Measurements from ENCODE around the gene TLR1. TPM values are rescaled to one million over a fixed set of nuclear protein-coding genes. Genes with fewer than 3 reads are reported as not detected.

Gene TLR1
- total RNA-seq, 1 experiment from 2014 or later, result not detected

GRCh38 chr4:38846015-38846414, 41.4 kb upstream of the TLR1 start:
- H2BK12ac ChIP-seq (ENCODE audit: insufficient read length, low read depth, low read length), result no peak overlapping the region
- H2BK5ac ChIP-seq (ENCODE audit: insufficient read length, low read length), result no peak overlapping the region
- no peak overlapping the region for H3K4me2 ChIP-seq (ENCODE audit: insufficient read depth, insufficient read length, low read length)
- no peak overlapping the region for H4K91ac ChIP-seq (ENCODE audit: insufficient read length, low read depth, low read length)
- H3K56ac ChIP-seq (ENCODE audit: insufficient read length, low read depth, low read length), result no peak overlapping the region
- no peak overlapping the region for H3K14ac ChIP-seq (ENCODE audit: insufficient read depth, low read length)
- no peaks in the 10 kb centered on the region for H3K23me2 ChIP-seq (ENCODE audit: insufficient read length, low read depth, low read length, poor library complexity, severe bottlenecking)
- Mint-ChIP-seq H3K4me1 (peaks cover 13 to 15% of the 10 kb centered on the region in 2 experiments), H3K36me3 (ENCODE audit: insufficient read depth in 1 of 3, low read depth in 3 of 3) (peaks cover 0 to 14% (median 0%) of the 10 kb centered on the region in 3 experiments; a peak in 2 of 7 replicates), H3K27me3 (ENCODE audit: low read depth) (no peaks in the 10 kb centered on the region; the same call in 1 of the 2 replicates), H3K4me3 (no peak overlapping the region), H3K27ac (no peak overlapping the region), H3K9me3 (peaks cover 26 to 30% of the 10 kb centered on the region in 2 experiments)
- H4K20me1 ChIP-seq (ENCODE audit: control insufficient read depth, insufficient read depth, insufficient read length), result no peaks in the 10 kb centered on the region
- H3K4me1 ChIP-seq (ENCODE audit: insufficient read depth, low read length), result no peaks in the 10 kb centered on the region
- no peak overlapping the region for H3K18ac ChIP-seq (ENCODE audit: insufficient read length, low read depth, low read length)
- H3K27me3 ChIP-seq (ENCODE audit: insufficient read depth, low read length), result no peaks in the 10 kb centered on the region
- H2BK120ac ChIP-seq (ENCODE audit: low read depth, low read length, poor library complexity, severe bottlenecking), result no peak overlapping the region
- H2AK5ac ChIP-seq (ENCODE audit: insufficient read length, low read length), result no peak overlapping the region
- H3T11ph ChIP-seq (ENCODE audit: low read length), result no peak overlapping the region
- no peaks in the 10 kb centered on the region for H3K79me2 ChIP-seq (ENCODE audit: insufficient read depth, low read length)
- H3K23ac ChIP-seq (ENCODE audit: insufficient read length, low read depth, low read length), result no peak overlapping the region
- TF ChIP-seq CTCF (conservative IDR thresholded peaks at IDR 0.05), result no peak
- no peak overlapping the region for H4K5ac ChIP-seq (ENCODE audit: insufficient read length, low read depth, low read length)
- H3K4ac ChIP-seq (ENCODE audit: low read depth, low read length), result no peak overlapping the region
- H2BK20ac ChIP-seq (ENCODE audit: low read depth, low read length, poor library complexity, severe bottlenecking), result no peak overlapping the region
- DNase-seq, result no peak
- H3K9ac ChIP-seq (ENCODE audit: extremely low read depth, insufficient read length, low read length), result no peak overlapping the region
- H3K27ac ChIP-seq (ENCODE audit: insufficient read length, low read depth, low read length), result no peak overlapping the region
- no peaks in the 10 kb centered on the region for H3K9me3 ChIP-seq (ENCODE audit: control insufficient read depth, low read depth, low read length)
- no peak overlapping the region for H4K8ac ChIP-seq (replicated peaks; ENCODE audit: insufficient read length, low read depth, low read length)
- WGBS (ENCODE audit: extremely low coverage, insufficient read length, low lambda C conversion rate), result no CpG with 5 or more reads among the region's 3 CpGs
- H2AFZ ChIP-seq (ENCODE audit: low read length), result no peak overlapping the region
- H2BK15ac ChIP-seq (ENCODE audit: low read depth, low read length), result no peak overlapping the region
- H3K79me1 ChIP-seq (ENCODE audit: insufficient read depth, low read depth, low read length, poor library complexity, severe bottlenecking), result no peaks in the 10 kb centered on the region
